Renal pelvis (tissue), 4 donors: ENCODE measurements around the gene KRT85. TPM values are rescaled to one million over a fixed set of nuclear protein-coding genes. Genes with fewer than 3 reads are reported as not detected.

ENCODE experiments used
- DNase-seq: peaks from one replicate; pipeline ENCODE4 v3.0.0-alpha.2; 2013
- polyA plus RNA-seq, 3 donors: library from polyadenylated mRNA; unstranded; fragments of 120-200 nt; gene quantifications; one replicate each; pipeline ENCODE4 v1.2.1, GENCODE V29; 2013; ENCODE audit not compliant: insufficient read length in 3 of 3

Gene KRT85
- polyA plus RNA-seq, 3 donors = not detected

- DNase-seq = no peak
Measured at GRCh38 chr12:52395761-52396434, 28.6 kb upstream of the KRT85 start.

- DNase-seq = no peak
Measured at GRCh38 chr12:52394836-52395405, 27.6 kb upstream of the KRT85 start.

- no peak for DNase-seq
Measured at GRCh38 chr12:52392465-52393007, 25.3 kb upstream of the KRT85 start.

- DNase-seq = no peak
Measured at GRCh38 chr12:52391618-52392002, 24.3 kb upstream of the KRT85 start.

GRCh38 chr12:52390739-52391617, 23.7 kb upstream of the KRT85 start:
- no peak for DNase-seq

GRCh38 chr12:52389313-52390207, 22.3 kb upstream of the KRT85 start:
- no peak for DNase-seq

- no peak for DNase-seq
Measured at GRCh38 chr12:52387859-52388258, 20.6 kb upstream of the KRT85 start.

GRCh38 chr12:52385226-52385702, 18.0 kb upstream of the KRT85 start, which contains the start of gene KRT84:
TSS of gene KRT84 (minus strand) at chr12:52385652. CDS start at chr12:52385585, 67 bp downstream.
- DNase-seq = no peak

GRCh38 chr12:52383331-52383730, 16.1 kb upstream of the KRT85 start:
- DNase-seq = no peak

- no peak for DNase-seq
Measured at GRCh38 chr12:52382854-52383253, 15.6 kb upstream of the KRT85 start.

- DNase-seq = no peak
Measured at GRCh38 chr12:52381206-52381605, 13.9 kb upstream of the KRT85 start.

- DNase-seq = no peak
Measured at GRCh38 chr12:52380271-52380694, 13.0 kb upstream of the KRT85 start.

GRCh38 chr12:52379536-52379935, 12.3 kb upstream of the KRT85 start:
- no peak for DNase-seq

GRCh38 chr12:52378091-52378490, 10.8 kb upstream of the KRT85 start:
- DNase-seq = no peak

GRCh38 chr12:52377266-52377665, 10.0 kb upstream of the KRT85 start:
- DNase-seq = no peak

GRCh38 chr12:52372216-52373154, 5.2 kb upstream of the KRT85 start:
- peak; percentile 78 for DNase-seq

- no peak for DNase-seq
Measured at GRCh38 chr12:52371716-52372115, 4.4 kb upstream of the KRT85 start.

- peak; percentile 59 for DNase-seq
Measured at GRCh38 chr12:52370926-52371608, 3.8 kb upstream of the KRT85 start.

- DNase-seq = no peak
Measured at GRCh38 chr12:52369809-52370208, 2.5 kb upstream of the KRT85 start.
